ENCODE measurements around the gene FHOD1. TPM values are rescaled to one million over a fixed set of nuclear protein-coding genes. Genes with fewer than 3 reads are reported as not detected.
A peak's percentile ranks its signal among the peaks of the same experiment; 100 is the strongest.

The FHOD1 gene
- total and polyA plus RNA-seq, 2 of the 13 experiments (the other 11 are each of a cell fraction or from before 2014, with no cell fraction given): 20.0 to 20.8 TPM

DNA sequence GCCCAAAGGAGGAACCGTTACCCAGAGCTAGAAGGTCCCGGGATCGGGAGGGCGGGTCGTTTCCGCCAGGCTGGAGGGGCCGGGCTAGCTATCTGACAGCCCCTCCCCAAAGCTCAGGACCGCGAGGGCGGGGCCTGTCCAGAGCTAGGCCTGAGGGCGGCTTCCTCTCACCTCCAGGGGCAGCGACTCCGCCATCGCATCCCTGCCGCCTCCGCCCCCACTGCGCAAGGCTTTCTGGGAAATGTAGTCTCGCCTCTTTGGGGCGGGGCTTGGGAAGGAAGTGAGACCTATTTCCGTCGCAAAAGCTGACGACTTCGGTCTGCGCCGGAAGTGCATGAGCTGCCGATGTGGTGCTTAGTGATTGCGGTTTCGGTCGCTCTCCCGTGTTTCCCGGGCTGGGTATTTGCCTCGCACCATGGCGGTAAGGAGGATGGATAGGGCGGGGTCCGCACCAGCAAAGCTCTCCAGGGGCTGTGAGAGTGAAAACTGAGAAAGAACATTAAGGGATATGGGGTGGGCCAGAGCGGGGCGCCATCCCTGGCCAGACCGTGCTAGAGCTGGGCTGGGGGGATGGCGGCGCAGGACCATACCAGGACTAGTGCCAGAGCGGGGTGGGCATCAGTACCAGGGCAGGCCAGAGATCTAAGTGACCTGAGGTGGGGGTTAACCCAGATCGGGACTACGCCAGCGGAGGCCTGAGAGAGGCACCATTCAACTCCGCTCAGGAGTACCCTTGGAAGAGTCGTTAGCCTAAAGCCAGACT lies 20.3 kb downstream of the FHOD1 start, which contains the start of gene TMEM208 (continued):
- TF ChIP-seq, protein P1, sequence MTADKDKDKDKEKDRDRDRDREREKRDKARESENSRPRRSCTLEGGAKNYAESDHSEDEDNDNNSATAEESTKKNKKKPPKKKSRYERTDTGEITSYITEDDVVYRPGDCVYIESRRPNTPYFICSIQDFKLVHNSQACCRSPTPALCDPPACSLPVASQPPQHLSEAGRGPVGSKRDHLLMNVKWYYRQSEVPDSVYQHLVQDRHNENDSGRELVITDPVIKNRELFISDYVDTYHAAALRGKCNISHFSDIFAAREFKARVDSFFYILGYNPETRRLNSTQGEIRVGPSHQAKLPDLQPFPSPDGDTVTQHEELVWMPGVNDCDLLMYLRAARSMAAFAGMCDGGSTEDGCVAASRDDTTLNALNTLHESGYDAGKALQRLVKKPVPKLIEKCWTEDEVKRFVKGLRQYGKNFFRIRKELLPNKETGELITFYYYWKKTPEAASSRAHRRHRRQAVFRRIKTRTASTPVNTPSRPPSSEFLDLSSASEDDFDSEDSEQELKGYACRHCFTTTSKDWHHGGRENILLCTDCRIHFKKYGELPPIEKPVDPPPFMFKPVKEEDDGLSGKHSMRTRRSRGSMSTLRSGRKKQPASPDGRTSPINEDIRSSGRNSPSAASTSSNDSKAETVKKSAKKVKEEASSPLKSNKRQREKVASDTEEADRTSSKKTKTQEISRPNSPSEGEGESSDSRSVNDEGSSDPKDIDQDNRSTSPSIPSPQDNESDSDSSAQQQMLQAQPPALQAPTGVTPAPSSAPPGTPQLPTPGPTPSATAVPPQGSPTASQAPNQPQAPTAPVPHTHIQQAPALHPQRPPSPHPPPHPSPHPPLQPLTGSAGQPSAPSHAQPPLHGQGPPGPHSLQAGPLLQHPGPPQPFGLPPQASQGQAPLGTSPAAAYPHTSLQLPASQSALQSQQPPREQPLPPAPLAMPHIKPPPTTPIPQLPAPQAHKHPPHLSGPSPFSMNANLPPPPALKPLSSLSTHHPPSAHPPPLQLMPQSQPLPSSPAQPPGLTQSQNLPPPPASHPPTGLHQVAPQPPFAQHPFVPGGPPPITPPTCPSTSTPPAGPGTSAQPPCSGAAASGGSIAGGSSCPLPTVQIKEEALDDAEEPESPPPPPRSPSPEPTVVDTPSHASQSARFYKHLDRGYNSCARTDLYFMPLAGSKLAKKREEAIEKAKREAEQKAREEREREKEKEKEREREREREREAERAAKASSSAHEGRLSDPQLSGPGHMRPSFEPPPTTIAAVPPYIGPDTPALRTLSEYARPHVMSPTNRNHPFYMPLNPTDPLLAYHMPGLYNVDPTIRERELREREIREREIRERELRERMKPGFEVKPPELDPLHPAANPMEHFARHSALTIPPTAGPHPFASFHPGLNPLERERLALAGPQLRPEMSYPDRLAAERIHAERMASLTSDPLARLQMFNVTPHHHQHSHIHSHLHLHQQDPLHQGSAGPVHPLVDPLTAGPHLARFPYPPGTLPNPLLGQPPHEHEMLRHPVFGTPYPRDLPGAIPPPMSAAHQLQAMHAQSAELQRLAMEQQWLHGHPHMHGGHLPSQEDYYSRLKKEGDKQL (CRISPR knock-in tag; IDR thresholded peaks at IDR 0.05; ENCODE audit: low read depth): peak; percentile 58; the same call in 1 of the 2 replicates
- TF ChIP-seq, protein P2, sequence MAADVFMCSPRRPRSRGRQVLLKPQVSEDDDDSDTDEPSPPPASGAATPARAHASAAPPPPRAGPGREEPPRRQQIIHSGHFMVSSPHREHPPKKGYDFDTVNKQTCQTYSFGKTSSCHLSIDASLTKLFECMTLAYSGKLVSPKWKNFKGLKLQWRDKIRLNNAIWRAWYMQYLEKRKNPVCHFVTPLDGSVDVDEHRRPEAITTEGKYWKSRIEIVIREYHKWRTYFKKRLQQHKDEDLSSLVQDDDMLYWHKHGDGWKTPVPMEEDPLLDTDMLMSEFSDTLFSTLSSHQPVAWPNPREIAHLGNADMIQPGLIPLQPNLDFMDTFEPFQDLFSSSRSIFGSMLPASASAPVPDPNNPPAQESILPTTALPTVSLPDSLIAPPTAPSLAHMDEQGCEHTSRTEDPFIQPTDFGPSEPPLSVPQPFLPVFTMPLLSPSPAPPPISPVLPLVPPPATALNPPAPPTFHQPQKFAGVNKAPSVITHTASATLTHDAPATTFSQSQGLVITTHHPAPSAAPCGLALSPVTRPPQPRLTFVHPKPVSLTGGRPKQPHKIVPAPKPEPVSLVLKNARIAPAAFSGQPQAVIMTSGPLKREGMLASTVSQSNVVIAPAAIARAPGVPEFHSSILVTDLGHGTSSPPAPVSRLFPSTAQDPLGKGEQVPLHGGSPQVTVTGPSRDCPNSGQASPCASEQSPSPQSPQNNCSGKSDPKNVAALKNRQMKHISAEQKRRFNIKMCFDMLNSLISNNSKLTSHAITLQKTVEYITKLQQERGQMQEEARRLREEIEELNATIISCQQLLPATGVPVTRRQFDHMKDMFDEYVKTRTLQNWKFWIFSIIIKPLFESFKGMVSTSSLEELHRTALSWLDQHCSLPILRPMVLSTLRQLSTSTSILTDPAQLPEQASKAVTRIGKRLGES (CRISPR knock-in tag; IDR thresholded peaks at IDR 0.05; ENCODE audit: borderline replicate concordance): no peak
- TF ChIP-seq RBAK (CRISPR knock-in tag; IDR thresholded peaks at IDR 0.05): no peak
- TF ChIP-seq RFXAP (CRISPR knock-in tag; IDR thresholded peaks at IDR 0.05; ENCODE audit: borderline replicate concordance): peak; percentile 95
- peak; percentile 100 for TF ChIP-seq GABPA (IDR thresholded peaks at IDR 0.05; ENCODE audit: low read depth, low read length)
- TF ChIP-seq GABPA (CRISPR knock-in tag; IDR thresholded peaks at IDR 0.05; ENCODE audit: low read depth): peak; percentile 100
- TF ChIP-seq ZNF790 (CRISPR knock-in tag; IDR thresholded peaks at IDR 0.05; ENCODE audit: borderline replicate concordance): peak; percentile 92; the same call in 1 of the 2 replicates
- TF ChIP-seq KMT2B (CRISPR knock-in tag; IDR thresholded peaks at IDR 0.05): peak; percentile 96
- TF ChIP-seq KDM5B (CRISPR knock-in tag; IDR thresholded peaks at IDR 0.05; ENCODE audit: borderline replicate concordance): peak; percentile 56; the same call in 1 of the 2 replicates
- TF ChIP-seq REL (CRISPR knock-in tag; conservative IDR thresholded peaks at IDR 0.05): no peak; the same call in 1 of the 2 replicates
- TF ChIP-seq ASH2L (IDR thresholded peaks at IDR 0.05; ENCODE audit: insufficient read length, low read depth, low read length): peak; percentile 95
- TF ChIP-seq MIXL1 (CRISPR knock-in tag; IDR thresholded peaks at IDR 0.05): peak; percentile 74
- TF ChIP-seq ZNF878 (CRISPR knock-in tag; IDR thresholded peaks at IDR 0.05): no peak
- peak; percentile 99 for TF ChIP-seq ZNF143 (CRISPR knock-in tag; IDR thresholded peaks at IDR 0.05)
- TF ChIP-seq FOXJ3 (CRISPR knock-in tag; IDR thresholded peaks at IDR 0.05; ENCODE audit: borderline replicate concordance): peak; percentile 45; the same call in 1 of the 2 replicates
- peak; percentile 100 for TF ChIP-seq YEATS2 (CRISPR knock-in tag; IDR thresholded peaks at IDR 0.05; ENCODE audit: borderline replicate concordance)
- no peak for TF ChIP-seq HNF4G (IDR thresholded peaks at IDR 0.05; ENCODE audit: borderline replicate concordance, low read depth, low read length)
- TF ChIP-seq HNF4G (CRISPR knock-in tag; IDR thresholded peaks at IDR 0.05; ENCODE audit: borderline replicate concordance, low read depth): peak; percentile 71; the same call in 1 of the 2 replicates
